Stimulated activated CD8-positive, alpha-beta memory T cell treated with anti-CD3 and anti-CD28 coated beads, Interleukin-15, amount 100 ng/mL, for 4 hours (primary cell): ENCODE measurements around the gene NTPCR.
"Not testable (repeated sequence)": the region's sequence is repeated elsewhere in the genome, so short reads cannot be mapped to it uniquely, and the experiment has no call there.

Experiments used
- DNase-seq, 2 donors: peaks; one replicate each; pipeline ENCODE4 v3.0.0-alpha.2; 2020; ENCODE audit warnings: low read depth in 2 of 2

NTPCR gene

GRCh38 chr1:232984577-232985425 lies 34.4 kb downstream of the NTPCR start:
- no peak for DNase-seq

- no peak for DNase-seq
These were observed 35.6 kb downstream of the NTPCR start for GRCh38 chr1:232985882-232986526.

- no peak for DNase-seq
These were observed 36.1 kb downstream of the NTPCR start for GRCh38 chr1:232986527-232986922.

- no peak for DNase-seq
These were observed 36.8 kb downstream of the NTPCR start for GRCh38 chr1:232987046-232987773.

GRCh38 chr1:232987774-232988140 lies 37.3 kb downstream of the NTPCR start:
- no peak for DNase-seq

GRCh38 chr1:232988572-232989040 lies 38.2 kb downstream of the NTPCR start:
- DNase-seq: no peak

GRCh38 chr1:232990176-232991128 lies 40.0 kb downstream of the NTPCR start:
- DNase-seq: no peak

GRCh38 chr1:232991238-232991637 lies 40.8 kb downstream of the NTPCR start:
- DNase-seq: no peak

GRCh38 chr1:232992227-232992626 lies 41.8 kb downstream of the NTPCR start:
- DNase-seq: no peak

GRCh38 chr1:232993555-232993954 lies 43.1 kb downstream of the NTPCR start:
- DNase-seq: no peak

GRCh38 chr1:232995189-232995588 lies 44.8 kb downstream of the NTPCR start:
- DNase-seq: no peak

GRCh38 chr1:232996143-232996542 lies 45.7 kb downstream of the NTPCR start:
- no peak for DNase-seq

- DNase-seq: no peak
These were observed 47.7 kb downstream of the NTPCR start for GRCh38 chr1:232998138-232998537.

GRCh38 chr1:232998646-232999045 lies 48.2 kb downstream of the NTPCR start:
- no peak for DNase-seq

- no peak for DNase-seq
These were observed 49.7 kb downstream of the NTPCR start for GRCh38 chr1:232999956-233000625.

GRCh38 chr1:233003638-233004037 lies 53.2 kb downstream of the NTPCR start:
- not testable (repeated sequence) for DNase-seq

- no peak for DNase-seq
These were observed 54.0 kb downstream of the NTPCR start for GRCh38 chr1:233004451-233004850.

- DNase-seq: no peak
These were observed 54.7 kb downstream of the NTPCR start for GRCh38 chr1:233005156-233005555.

GRCh38 chr1:233005703-233006102 lies 55.3 kb downstream of the NTPCR start:
- no peak for DNase-seq

- no peak for DNase-seq
These were observed 55.7 kb downstream of the NTPCR start for GRCh38 chr1:233006108-233006507.

GRCh38 chr1:233006541-233006973 lies 56.1 kb downstream of the NTPCR start:
- DNase-seq: no peak
